Esophagus muscularis mucosa (tissue), 3 donors: ENCODE measurements around the gene RAB17.

ENCODE experiments used
- POLR2A ChIP-seq: fragments of 450-650 bp; IDR thresholded peaks from one replicate; pipeline ENCODE4 v1.6.1; 2017; ENCODE audit warnings: antibody characterized with exemption, moderate library complexity, mild to moderate bottlenecking, low read depth
- POLR2AphosphoS5 ChIP-seq, 2 donors: sonication (generic); formaldehyde crosslinking; IDR thresholded peaks; one replicate each; pipeline ENCODE4 v1.6.1; 2017; ENCODE audit warnings: antibody characterized with exemption in 2 of 2
- TF ChIP-seq, protein P1 (sequence below), 3 experiments: fragments of 200-600 bp in 2 of 3; fragments of 450-650 bp in 1 of 3; sonication (generic) in 2 of 3; IDR thresholded peaks; one replicate each; pipeline ENCODE4 v1.5.1; 2017 to 2019; ENCODE audit warnings: antibody characterized with exemption in 3 of 3, mild to moderate bottlenecking in 2 of 3, moderate library complexity in 1 of 3

DNA sequence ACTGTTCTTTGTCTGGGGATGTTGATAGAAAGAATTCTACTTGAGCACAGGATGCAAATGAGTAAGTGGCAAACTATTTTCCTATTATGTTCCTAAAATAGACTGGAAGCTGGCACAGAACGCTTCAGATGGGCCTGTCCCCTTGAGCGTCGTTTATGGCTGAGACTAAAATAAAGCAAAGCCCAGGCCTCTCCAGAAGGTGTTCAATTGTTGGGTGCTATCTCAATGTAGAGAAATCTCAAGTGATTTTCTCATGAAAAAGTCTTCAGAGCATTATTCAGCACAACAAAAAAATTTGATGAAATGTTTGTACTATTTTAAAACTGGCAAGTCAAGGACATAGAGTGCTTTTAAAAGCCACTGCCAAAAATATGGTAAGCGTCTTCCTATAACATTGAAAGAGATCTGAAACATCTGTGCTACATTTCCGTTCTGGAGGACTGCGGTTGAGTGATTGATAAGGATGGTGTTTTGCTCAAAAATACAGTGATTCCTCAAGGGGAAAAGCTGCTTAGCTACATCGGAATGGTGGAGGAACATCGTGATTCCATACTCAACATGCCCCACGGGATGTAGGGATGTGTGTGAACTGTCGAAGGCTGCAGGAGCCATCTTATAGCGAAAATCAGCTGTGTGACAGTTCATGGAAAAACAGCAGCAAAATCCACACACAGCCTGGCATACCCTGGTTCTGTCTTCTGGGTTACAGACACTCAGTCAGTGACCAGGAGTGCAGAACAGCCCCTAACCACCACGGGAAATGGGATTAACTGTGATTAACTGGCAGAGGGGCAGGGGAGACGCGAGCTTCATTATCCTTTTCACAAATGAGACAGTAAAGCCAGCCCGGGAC, 26.4 kb upstream of the RAB17 start:
- TF ChIP-seq, protein P1, sequence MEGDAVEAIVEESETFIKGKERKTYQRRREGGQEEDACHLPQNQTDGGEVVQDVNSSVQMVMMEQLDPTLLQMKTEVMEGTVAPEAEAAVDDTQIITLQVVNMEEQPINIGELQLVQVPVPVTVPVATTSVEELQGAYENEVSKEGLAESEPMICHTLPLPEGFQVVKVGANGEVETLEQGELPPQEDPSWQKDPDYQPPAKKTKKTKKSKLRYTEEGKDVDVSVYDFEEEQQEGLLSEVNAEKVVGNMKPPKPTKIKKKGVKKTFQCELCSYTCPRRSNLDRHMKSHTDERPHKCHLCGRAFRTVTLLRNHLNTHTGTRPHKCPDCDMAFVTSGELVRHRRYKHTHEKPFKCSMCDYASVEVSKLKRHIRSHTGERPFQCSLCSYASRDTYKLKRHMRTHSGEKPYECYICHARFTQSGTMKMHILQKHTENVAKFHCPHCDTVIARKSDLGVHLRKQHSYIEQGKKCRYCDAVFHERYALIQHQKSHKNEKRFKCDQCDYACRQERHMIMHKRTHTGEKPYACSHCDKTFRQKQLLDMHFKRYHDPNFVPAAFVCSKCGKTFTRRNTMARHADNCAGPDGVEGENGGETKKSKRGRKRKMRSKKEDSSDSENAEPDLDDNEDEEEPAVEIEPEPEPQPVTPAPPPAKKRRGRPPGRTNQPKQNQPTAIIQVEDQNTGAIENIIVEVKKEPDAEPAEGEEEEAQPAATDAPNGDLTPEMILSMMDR (IDR thresholded peaks at IDR 0.05), result no peak
- TF ChIP-seq POLR2A (no peak), POLR2AphosphoS5 (IDR thresholded peaks at IDR 0.05) (peak; percentile 23 to 71)
